ENCODE measurements around the gene MED19. TPM values are rescaled to one million over a fixed set of nuclear protein-coding genes. Genes with fewer than 3 reads are reported as not detected.

Gene MED19
- total RNA-seq, 4 donors from 2014 or later: 6.2 to 22.1 (median 12.0) TPM

GRCh38 chr11:57751176-57751575 is 39.2 kb upstream of the MED19 start:
- intact Hi-C loops (cut with DNase I; ENCODE audit: low total_unique reads): no loop called here

GRCh38 chr11:57746920-57747319 is 34.9 kb upstream of the MED19 start:
- 90 to 100% methylated on average over 1 of the region's 1 CpG for WGBS, 2 donors (ENCODE audit: low coverage in 1 of 2)
- no peaks in the 10 kb centered on the region for H3K9me3 ChIP-seq
- peaks cover 8 to 19% (median 11%) of the 10 kb centered on the region in 4 donors for H3K4me1 ChIP-seq
- peaks cover 0 to 11% (median 4%) of the 10 kb centered on the region in 4 donors for H3K36me3 ChIP-seq
- H3K27me3 ChIP-seq: no peaks in the 10 kb centered on the region
- DNase-seq: no peak
- TF ChIP-seq POLR2AphosphoS5 (IDR thresholded peaks at IDR 0.05) (no peak), EP300 (IDR thresholded peaks at IDR 0.05; ENCODE audit: low read depth) (no peak), POLR2A (IDR thresholded peaks at IDR 0.05) (no peak)
- TF ChIP-seq, protein P1, sequence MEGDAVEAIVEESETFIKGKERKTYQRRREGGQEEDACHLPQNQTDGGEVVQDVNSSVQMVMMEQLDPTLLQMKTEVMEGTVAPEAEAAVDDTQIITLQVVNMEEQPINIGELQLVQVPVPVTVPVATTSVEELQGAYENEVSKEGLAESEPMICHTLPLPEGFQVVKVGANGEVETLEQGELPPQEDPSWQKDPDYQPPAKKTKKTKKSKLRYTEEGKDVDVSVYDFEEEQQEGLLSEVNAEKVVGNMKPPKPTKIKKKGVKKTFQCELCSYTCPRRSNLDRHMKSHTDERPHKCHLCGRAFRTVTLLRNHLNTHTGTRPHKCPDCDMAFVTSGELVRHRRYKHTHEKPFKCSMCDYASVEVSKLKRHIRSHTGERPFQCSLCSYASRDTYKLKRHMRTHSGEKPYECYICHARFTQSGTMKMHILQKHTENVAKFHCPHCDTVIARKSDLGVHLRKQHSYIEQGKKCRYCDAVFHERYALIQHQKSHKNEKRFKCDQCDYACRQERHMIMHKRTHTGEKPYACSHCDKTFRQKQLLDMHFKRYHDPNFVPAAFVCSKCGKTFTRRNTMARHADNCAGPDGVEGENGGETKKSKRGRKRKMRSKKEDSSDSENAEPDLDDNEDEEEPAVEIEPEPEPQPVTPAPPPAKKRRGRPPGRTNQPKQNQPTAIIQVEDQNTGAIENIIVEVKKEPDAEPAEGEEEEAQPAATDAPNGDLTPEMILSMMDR (IDR thresholded peaks at IDR 0.05): no peak
- intact Hi-C loops (cut with DNase I; ENCODE audit: low total_unique reads) (loop anchor here (10.0 kb wide), 1 partner anchor 48 kb away; no protein-coding TSS in a partner anchor), in situ Hi-C loops (cut with MboI; ENCODE audit: low pct_ligation_motif_present in 1 of 4, low pct_unique_long_range_greater_than_20kb in 1 of 4, low sequenced_read_pairs in 3 of 4) (loop anchor here in 2 of 4 donors (10.0 kb wide), 1 partner anchor 58 kb away; no protein-coding TSS in a partner anchor)
- no peak overlapping the region for H3K4me3 ChIP-seq
- H3K27ac ChIP-seq: no peak overlapping the region

More at GRCh38 chr11:57751176-57751575, 39.2 kb upstream of the MED19 start:
- H3K36me3 ChIP-seq: no peaks in the 10 kb centered on the region
- TF ChIP-seq POLR2AphosphoS5 (IDR thresholded peaks at IDR 0.05): no peak
- TF ChIP-seq EP300 (IDR thresholded peaks at IDR 0.05; ENCODE audit: low read depth): no peak
- TF ChIP-seq, protein P1 (IDR thresholded peaks at IDR 0.05): no peak
- no peak for TF ChIP-seq POLR2A (IDR thresholded peaks at IDR 0.05)
- H3K4me3 ChIP-seq: no peak overlapping the region
- peaks cover 0 to 9% (median 6%) of the 10 kb centered on the region in 4 donors for H3K4me1 ChIP-seq
- in situ Hi-C loops (cut with MboI; ENCODE audit: low pct_ligation_motif_present in 1 of 4, low pct_unique_long_range_greater_than_20kb in 1 of 4, low sequenced_read_pairs in 3 of 4): no loop called here
- H3K27me3 ChIP-seq: no peaks in the 10 kb centered on the region
- H3K9me3 ChIP-seq: no peaks in the 10 kb centered on the region
- DNase-seq: no peak
- no peak overlapping the region for H3K27ac ChIP-seq

- Histone ChIP-seq H3K27me3 (no peaks in the 10 kb centered on the region), H3K9me3 (no peaks in the 10 kb centered on the region), H3K36me3 (peaks cover 0 to 11% (median 4%) of the 10 kb centered on the region in 4 donors), H3K4me1 (peaks cover 7 to 23% (median 11%) of the 10 kb centered on the region in 4 donors), H3K4me3 (no peak overlapping the region), H3K27ac (no peak overlapping the region)
- intact Hi-C loops (cut with DNase I; ENCODE audit: low total_unique reads) (loop anchor here (10.0 kb wide), 1 partner anchor 50 kb away; no protein-coding TSS in a partner anchor), in situ Hi-C loops (cut with MboI; ENCODE audit: low pct_ligation_motif_present in 1 of 4, low pct_unique_long_range_greater_than_20kb in 1 of 4, low sequenced_read_pairs in 3 of 4) (loop anchor here in 2 of 4 donors (10.0 kb wide), 1 partner anchor 60 kb away; no protein-coding TSS in a partner anchor)
- DNase-seq: no peak
- 95 to 100% methylated on average over 1 to 5 of the region's 5 CpGs for WGBS, 2 donors (ENCODE audit: low coverage in 1 of 2)
- TF ChIP-seq POLR2A (IDR thresholded peaks at IDR 0.05) (no peak), POLR2AphosphoS5 (IDR thresholded peaks at IDR 0.05) (no peak)
Observed at GRCh38 chr11:57745206-57745605, 33.2 kb upstream of the MED19 start.

DNA sequence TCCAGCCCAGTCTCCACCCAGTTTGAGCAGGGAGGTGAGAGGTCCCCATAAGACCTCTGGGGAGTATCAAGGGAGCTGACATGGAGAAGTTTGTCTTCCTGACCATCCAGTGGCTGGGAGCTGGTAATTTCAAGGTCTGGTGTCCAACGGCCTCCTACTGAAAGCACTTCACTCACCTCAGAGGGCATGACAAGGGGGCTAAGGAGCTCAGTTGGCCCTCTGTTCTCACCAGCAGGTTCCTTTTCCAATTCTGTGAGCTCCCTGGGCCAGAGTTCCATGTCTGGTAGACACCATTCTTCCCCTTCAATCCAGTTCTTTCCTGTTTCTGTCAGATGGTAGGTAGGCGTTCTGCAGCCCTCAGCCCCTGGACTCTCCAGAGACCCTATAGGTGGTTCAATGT is 32.3 kb upstream of the MED19 start:
- 68% methylated on average over 2 of the region's 2 CpGs; no CpG with 5 or more reads in 1 of the 2 donors for WGBS, 2 donors (ENCODE audit: low coverage in 1 of 2)
- no peak overlapping the region for H3K4me3 ChIP-seq
- intact Hi-C loops (cut with DNase I; ENCODE audit: low total_unique reads) (loop anchor here (10.0 kb wide), 1 partner anchor 50 kb away; no protein-coding TSS in a partner anchor), in situ Hi-C loops (cut with MboI; ENCODE audit: low pct_ligation_motif_present in 1 of 4, low pct_unique_long_range_greater_than_20kb in 1 of 4, low sequenced_read_pairs in 3 of 4) (loop anchor here in 2 of 4 donors (10.0 kb wide), 1 partner anchor 60 kb away; no protein-coding TSS in a partner anchor)
- peaks cover 0 to 11% (median 4%) of the 10 kb centered on the region in 4 donors for H3K36me3 ChIP-seq
- H3K4me1 ChIP-seq: peaks cover 7 to 25% (median 11%) of the 10 kb centered on the region in 4 donors
- DNase-seq: no peak
- H3K27ac ChIP-seq: no peak overlapping the region
- no peaks in the 10 kb centered on the region for H3K9me3 ChIP-seq
- TF ChIP-seq EP300 (IDR thresholded peaks at IDR 0.05; ENCODE audit: low read depth): no peak
- TF ChIP-seq POLR2AphosphoS5 (IDR thresholded peaks at IDR 0.05): no peak
- TF ChIP-seq, protein P1 (IDR thresholded peaks at IDR 0.05): no peak
- TF ChIP-seq POLR2A (IDR thresholded peaks at IDR 0.05): no peak
- H3K27me3 ChIP-seq: no peaks in the 10 kb centered on the region

All from transverse colon (tissue), 4 donors.